Ecto neural progenitor cell (in vitro differentiated cells): ENCODE measurements around the gene ITFG2.
"Not testable (repeated sequence)": the region's sequence is repeated elsewhere in the genome, so short reads cannot be mapped to it uniquely, and the experiment has no call there.

Experiments used
- DNase-seq: peaks from one replicate; pipeline ENCODE4 v3.0.0-alpha.2; 2018; ENCODE audit warnings: low spot score

Gene ITFG2

DNA sequence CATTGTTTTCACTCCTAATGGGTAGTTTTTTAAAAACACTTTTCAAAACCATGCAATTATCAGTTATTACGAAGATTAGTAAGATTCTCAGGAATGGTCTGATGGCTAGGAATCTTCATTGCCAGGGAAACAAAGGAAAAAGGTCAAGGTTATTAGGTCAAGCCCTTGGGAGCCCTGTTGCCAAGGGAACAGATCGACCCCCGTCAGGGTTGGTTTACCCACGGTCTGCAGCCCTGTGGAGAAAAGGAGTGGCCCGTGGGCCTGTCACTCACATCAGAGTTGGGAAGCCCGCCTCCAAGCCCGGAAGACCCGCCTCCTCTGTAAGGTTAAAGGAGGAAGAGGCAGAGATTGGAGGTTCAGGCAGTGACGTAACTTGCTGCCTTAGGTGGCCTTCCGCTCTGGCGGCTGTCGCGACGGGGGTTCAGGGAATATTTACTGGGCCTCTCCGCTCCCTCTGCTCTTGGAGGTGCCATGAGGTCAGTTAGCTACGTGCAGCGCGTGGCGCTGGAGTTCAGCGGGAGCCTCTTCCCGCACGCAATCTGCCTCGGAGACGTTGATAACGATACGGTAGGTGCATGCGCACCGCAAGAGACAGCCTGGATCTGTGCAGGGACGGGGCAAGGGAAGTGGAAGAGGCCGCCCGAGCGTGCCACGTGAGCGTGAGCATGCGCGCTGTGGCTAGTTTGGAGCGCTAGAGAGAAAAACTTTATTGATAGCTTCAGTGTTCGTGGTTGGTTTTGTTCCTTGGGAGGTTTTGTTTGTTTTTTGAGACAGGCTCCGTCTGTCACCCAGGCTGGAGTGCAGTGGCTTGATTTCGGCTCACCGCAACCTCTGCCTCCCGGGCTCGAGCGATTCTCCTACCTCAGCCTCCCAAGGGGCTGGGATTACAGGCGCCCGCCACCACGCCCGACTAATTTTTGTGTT lies at the start of gene ITFG2:
TSS of gene ITFG2 (plus strand) at position 379 of the 924 bp plus-strand sequence. CDS start at position 472, 93 bp downstream.
- DNase-seq: peak; percentile 99

DNA sequence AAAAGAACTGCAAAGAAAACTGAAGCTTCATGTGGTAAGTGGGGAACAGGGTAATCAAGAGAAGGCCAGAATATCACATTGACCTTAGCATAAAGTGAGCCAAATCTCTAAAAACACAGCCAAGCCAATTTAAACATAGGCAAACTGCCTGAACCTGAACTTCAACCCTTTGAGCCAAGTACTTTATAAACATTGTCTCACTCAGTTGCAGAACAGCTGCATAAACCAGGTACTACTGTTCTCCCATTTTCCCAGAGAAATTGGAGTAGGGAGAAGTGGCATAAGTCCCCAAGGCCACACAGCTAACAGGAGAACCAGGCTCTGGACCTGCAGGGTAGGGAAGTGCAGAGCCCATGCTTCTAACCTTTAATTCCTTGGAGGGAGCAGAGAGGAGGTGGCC lies 48.1 kb upstream of the ITFG2 start:
- DNase-seq: no peak

DNA sequence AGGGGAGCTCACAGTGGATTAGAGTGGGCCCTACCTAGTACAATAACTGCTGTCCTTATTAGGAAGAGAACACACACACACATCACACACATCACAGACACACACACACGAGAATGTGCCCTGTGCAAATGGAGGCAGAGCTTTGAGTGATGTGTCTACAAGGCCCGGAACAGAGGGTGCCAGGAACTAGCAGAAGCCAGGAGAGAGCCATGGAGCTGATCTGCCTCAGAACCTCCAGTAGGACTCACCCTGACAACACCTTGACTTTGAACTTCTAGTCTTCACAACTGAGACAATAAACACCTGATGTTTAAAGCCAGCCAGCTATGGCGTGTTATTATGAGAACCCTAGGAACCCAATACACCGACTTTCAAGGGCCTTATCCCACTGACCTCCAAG lies 47.4 kb upstream of the ITFG2 start:
- no peak for DNase-seq

DNA sequence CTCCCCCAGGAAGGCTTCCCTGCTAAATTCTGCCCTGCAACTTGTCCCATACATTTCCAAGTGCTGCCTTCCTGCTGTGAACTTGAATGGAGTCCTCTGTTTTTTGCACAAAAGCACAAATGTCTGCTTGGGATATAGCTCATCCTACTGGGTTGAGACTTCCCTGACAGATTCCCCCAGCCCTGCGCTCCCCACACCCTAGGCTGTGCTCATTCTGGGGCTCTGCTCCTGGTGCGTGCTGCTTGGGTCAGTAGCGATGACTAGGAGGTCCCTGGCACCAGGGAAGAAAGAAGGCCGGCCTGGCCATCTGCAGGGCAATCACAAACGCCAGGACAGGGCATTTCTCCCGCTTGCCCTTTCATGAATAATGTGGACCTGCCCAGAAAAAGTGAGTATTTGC lies 46.9 kb upstream of the ITFG2 start:
- DNase-seq: no peak

DNA sequence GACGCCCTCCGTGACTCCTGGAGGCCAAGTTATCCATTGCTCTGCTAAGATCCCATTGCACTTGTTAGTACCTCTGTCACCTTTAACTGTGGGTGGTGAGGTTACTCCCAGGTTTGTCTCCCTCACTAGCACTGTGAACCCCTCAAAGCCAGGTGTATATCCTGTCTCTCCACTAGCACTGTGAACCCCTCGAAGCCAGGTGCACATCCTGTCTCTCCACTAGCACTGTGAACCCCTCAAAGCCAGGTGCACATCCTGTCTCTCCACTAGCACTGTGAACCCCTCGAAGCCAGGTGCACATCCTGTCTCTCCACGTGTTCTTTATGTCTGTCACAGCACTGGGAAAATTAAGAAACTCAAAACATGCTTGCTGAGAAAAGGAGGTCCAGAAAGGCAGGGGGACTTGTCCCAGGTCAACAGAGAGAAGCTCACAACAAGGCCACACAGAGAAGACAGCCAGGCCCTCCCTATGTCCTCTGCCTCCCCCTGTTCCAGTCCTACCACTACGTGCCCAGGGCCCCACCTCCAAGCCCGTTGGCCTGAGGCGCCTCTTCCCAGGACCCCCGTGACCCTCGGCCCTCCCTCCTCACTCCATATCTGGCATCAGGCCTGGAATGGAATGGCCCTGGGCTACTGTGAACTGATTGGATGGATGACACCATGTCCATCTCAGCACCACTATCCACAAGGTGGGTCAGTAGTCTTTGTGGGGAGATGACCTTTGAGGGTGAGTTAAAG lies 44.1 kb upstream of the ITFG2 start:
- DNase-seq: no peak

DNA sequence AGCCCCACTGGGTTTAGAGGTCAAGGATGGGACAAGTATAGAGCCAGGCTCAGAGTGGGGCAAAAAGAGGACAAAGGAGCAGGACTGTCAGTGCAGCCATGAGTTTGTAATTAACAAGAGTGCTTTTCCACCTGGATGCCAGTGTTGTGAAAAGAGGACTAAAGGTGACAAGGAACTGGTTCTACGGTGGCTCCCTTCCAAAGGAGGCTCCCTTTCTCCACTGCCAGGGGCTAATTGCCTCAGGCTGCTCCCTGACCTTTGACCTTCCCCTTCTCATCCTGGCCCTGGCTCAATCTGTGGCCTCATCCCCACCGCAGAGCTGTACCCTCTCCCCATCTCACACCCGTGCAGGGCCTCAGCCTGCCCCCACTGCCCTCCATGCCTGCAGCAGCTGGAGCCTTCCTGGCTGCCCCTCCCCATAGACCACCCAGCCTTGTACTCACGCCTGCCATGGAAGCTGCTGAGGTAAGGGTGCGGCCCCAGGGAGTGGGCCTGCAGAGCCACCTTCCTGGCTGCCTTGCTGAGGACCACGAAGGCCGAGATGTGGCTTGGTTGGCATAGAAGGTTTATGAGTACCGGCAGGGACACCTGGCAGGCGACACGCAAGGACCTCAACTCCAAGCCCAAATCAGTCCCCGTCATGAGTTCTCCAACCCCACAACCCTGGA lies 42.5 kb upstream of the ITFG2 start:
- DNase-seq: no peak

DNA sequence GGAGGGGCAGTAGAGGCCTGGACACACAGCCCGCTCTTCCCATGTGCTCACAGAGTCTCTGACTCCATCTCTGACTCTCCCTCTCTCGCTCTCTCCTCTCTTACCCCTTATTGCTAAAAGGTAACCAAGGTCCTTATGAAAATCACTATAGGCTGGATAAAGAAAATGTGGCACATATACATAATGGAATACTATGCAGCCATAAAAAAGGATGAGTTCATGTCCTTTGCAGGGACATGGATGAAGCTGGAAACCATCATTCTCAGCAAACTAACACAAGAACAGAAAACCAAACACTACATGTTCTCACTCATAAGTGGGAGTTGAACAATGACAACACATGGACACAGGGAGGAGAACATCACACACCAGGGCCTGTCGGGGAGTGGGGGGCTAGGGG lies 41.9 kb upstream of the ITFG2 start:
- not testable (repeated sequence) for DNase-seq

DNA sequence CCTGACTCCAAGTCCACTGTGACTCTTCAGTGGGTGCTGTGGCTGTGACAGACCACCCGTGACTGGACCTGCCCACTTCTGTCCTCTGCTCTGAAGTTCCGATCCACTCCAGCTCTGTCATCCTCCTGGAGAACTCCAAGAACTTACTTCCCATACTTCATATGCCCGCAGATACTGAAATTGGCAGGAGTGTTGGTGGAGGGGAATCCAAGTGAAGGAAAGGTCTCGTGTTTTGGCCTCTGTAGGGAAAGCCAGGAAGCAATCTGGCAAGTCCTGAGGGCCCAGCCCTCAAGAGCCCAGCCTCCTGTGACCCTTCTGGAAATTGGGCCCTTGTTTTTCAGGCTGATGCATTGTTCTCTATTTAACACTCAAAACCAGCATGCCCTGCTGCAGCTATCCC lies 40.1 kb upstream of the ITFG2 start:
- DNase-seq: no peak

DNA sequence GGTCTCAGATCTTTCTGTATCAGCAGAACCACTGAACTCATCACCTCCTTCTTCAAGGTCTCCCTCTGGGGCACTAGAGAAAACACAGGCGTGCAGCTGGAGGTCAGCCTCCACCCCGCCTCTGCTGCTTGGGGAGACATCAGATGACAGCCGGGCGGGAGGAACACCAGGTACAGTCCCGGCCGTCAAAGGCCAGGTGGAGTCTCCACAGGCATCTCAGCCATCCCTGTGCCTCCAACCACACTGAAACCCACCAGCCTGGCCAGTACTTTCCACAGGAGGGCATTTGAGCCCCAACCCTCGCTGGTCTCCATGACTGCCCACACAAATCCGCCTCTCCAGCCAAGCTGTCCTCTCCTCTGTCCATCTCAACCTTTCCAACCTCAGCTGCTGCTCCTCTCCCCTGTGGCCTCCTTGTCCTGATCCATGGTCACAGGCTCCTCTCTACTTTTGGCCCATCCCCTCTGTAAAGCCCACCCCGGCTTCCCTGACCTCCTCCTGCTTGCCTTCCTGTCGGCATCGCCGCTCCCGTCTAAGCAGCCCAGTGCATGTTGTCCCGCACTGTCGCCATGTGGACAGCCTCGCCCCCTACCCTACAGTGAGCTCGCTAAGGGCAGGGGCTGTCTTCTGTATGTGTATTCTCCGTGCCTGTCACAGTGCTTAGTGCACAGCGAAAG lies 39.1 kb upstream of the ITFG2 start:
- no peak for DNase-seq

DNA sequence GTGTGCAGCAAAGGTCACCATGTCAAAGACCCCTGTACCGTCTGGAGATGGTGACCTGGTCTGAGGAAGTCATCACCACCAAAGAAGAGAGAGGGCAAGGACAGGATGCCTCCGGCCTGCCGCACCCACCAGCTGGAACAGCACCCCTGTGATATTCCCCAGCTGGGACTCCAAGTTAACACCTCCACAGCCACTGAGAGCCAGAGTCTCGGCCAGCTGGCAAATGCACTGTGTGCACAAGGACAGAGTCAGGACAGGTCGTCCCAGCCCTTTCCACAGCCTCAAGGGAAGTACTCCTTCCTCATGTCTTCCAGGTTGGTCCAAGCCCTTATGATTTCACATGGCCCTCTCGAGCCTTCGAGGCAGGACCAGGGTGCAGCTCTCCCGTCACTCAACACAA lies 37.0 kb upstream of the ITFG2 start:
- no peak for DNase-seq

DNA sequence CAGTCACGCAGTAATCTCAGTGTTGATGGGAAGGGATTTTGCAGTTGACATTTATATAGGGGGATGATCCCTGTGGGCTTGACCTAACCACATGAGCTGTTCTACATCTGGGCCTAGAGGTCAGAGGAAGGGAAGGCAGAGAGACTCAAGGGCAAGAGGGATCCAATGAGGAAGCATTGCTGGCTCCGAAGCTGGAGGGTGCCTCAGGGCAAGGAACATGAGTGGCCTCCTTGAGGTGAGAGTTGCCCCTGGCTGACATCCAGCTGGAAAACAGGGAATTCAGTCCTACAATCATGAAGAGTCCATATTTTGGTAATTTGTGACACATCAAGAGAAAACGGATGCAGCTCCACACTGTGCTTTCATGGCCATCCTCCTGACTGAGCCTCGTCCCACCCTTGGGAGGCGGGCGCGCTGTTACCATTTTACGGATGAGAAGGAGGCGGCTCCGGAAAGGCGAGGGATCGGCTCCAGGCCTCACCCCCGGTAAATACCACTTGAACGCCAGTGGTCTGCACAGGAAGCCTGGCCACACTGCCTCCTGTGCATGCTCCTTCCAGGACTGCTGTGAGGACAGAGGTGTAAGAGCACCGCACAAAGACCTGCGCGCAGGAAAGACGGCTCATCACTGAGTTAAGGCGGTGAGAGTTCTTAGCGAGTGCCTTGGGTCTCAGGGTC lies 36.2 kb upstream of the ITFG2 start:
- DNase-seq: no peak

DNA sequence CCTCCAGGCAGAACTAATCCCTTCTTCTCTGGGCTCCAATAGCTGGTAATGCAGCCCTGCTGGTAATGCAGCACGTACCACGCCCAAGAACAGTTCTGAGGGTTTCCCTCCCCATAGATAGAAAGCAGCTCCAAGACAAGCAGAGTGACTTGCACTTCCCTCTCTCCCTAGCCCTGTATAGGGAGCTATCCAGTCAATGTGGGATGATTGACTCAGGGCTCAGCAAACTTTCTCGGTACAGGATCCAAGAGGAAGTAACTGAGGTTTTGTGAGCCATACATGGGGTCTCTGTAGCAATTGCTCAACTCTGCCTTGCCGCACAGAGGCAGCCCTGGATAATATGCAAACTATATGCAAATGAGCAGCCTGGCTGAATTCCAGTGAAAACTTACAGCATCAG lies 33.2 kb upstream of the ITFG2 start:
- DNase-seq: no peak

DNA sequence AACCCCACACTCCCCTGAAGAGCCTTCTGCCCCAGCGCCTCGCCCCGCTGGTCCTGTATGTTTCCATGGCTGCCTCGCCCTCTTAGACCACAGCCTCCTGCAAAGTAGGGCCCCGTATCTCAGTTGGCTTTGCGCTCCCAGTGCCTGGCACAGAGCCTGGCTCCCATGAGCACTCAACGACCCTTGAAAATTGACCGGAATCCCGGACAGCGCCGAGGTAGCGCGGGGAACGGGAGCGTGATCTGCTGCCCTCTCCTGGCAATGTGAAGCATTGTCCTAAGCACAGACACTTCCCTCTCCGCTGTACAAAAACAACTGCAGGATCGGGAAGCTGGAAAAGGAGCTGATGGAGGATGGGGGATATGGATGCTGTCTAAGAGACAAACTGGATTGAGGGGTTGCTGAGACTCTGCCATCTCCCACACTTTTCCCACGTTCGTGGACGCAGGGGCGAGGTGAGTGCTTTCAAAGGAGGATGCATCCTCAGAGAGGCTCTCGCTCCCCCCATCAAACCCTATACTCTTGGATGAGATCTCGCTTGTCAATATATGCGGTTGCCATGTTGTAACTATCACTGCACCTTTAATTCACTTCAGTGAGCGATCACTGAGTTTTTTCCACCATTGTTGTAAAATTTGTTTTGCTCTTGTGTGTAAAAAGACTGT lies 28.4 kb upstream of the ITFG2 start:
- DNase-seq: peak; percentile 81

DNA sequence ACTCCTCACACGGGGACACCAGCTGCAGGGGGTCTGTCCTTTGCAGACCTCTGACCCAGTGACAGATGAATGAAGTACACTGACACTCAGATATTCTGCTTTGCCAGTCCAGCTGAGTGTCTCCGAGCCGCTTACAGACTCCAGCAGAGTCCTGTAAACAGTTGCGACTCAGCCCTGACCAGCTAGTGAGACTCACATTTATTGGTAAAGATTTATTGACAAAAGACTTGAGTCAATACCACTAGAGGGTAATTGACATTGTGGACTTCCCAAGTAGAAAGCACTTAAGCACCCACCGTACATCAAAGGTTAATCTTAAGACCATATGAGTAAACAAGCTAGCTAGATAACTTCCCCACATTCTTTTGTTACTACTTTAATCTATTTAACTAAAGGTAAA lies 27.5 kb upstream of the ITFG2 start:
- DNase-seq: no peak

DNA sequence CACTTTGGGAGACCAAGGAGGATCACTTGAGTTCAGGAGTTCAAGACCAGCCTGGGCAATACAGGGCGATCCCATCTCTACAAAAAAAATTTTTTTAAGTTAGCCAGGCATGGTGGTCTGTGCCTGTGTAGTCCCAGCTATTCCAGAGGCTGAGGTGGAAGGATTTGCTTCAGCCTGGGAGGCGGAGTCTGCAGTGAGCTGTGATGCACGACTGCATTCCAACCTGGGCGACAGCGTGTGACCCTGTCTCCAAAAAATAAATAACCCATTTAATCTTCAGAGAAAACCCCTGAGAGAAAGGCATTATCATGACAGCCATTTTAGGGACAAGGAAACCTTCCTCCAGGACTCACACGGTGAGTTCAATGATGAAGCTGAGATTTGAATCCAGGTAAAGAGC lies 21.4 kb upstream of the ITFG2 start:
- DNase-seq: no peak

DNA sequence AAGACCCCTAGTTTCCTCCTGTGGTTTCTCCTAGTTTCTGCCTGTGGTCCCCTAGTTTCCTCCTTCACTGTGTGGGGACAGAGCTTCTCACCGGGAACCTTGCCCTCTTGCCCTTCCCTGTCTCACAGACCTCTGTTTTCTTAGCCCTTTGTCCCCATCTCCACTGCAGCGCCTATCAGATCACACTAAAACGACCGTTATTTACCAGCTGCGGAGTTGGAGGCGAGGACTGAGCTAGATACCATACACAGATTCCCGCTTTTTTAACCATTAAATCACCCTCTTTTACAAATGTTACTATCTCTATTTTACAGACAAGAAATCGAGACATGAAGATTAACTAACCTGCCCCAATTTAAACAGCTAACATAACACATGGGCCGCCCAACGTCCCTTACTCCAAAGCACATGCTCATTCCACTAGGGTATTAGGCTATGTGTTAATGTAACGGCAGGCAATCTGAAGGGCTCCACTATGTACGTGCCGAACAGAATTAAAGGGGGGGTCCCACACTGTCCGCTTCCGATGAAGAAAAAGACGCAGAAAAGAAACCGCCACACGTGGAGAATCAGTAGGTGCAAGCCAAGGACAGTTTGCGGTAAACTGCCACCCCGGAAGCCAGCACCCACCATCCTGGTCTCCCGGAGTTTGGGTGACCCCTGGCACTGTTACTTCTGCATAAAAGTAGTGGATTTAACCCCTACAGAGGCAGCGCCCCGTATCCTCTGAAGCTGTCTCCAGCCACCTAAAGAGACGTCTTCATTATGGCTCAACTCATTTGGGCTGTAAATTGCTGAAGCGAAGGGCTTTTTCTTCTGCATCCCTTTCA lies 19.6 kb upstream of the ITFG2 start:
- no peak for DNase-seq

DNA sequence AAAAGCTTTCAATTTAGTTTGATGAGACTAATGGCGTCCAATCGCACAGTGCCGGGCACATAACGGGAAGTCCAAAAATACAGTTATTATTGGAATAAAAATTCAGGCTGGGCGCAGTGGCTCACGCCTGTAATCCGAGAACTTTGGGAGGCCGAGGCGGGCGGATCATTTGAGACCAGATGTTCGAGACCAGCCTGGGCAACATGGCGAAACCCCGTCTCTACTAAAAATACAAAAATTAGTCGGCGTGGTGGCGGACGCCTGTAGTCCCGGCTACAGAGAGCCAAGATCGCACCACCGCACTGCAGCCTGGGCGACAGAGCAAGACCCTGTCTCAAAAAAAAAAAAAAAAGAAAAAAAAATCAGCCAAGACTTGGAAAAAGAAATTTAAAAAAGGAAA lies 18.9 kb upstream of the ITFG2 start:
- DNase-seq: no peak

DNA sequence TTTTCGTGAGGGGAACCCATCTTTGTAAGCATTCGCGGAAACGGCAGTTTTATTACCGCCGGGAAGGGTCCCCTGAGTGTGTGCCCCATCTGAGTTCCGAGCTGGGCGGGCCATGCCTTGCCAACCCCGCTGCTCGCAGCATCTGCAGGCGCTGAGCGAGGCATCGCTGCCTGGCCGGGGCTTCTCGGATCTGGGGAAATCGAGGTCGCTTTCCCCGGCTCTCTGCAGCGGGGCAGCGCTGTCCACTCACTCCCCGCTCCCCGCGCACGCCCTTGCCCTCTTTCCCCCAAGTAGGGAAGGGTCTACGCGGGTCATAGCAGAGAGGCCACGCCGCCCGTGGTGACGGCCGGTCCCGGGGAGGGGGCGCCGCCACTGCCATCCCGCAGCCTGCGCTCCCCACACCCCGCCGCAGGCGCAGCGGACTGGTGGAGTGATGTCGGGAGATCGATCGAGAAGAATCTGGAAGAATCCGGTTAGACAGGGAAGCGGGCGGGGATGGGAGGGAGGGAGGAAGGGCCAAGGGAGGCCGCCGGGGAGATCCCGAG lies 18.2 kb upstream of the ITFG2 start:
- DNase-seq: peak; percentile 83

DNA sequence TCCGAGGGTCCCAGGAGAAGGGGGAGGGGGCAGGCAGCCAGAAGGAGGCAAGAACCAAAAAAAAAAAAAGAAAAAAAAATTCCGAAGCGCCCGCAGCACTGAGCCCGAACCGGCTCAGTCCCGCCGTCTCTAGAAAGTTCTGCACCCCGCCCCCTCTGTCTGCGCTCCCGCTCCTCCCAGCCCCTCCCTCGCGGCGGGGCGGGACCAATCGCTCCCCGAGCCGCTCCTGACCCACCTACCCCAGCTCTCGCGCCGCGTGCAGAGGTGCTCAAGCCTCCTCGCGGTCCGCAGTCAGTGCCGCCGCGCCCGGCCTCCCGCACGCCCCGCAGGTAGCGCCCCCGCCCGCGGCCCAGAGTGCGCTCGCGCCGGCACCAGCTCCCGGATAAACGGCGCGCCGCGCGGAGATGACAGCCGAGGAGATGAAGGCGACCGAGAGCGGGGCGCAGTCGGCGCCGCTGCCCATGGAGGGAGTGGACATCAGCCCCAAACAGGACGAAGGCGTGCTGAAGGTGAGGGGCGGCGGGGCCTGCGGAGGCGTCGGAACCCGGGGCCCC lies 17.7 kb upstream of the ITFG2 start, which contains the start of gene FKBP4:
TSS of gene FKBP4 (plus strand) at position 235 of the 554 bp plus-strand sequence. CDS start at position 405, 170 bp downstream.
- DNase-seq: peak; percentile 90
